BJ (cell line): ENCODE results near the gene CD6. TPM values are rescaled to one million over a fixed set of nuclear protein-coding genes. Genes with fewer than 3 reads are reported as not detected.

Experiments
- CTCF ChIA-PET: fragments of 350-600 bp; formaldehyde crosslinking; extraction: SDS; loops from one replicate; lab custom pipeline; 2021; ENCODE audit warnings: antibody characterized with exemption, inconsistent platforms; lab: Yijun Ruan, JAX
- POLR2A ChIA-PET: fragments of 300-600 bp; sonication (Branson Sonifier 250); formaldehyde crosslinking; extraction: SDS; loops from one replicate; lab custom pipeline; 2021; ENCODE audit warnings: antibody characterized with exemption; lab: Charles Lee
- DNase-seq: peaks from one replicate; pipeline ENCODE4 v3.0.0-alpha.2; 2011; ENCODE audit warnings: low read depth
- H3K27me3 ChIP-seq: 2 replicates; pipeline ENCODE4 v1.6.0; 2011; ENCODE audit warnings: low read length; ENCODE audit not compliant: control insufficient read depth, insufficient read depth
- H3K36me3 ChIP-seq: 2 replicates; pipeline ENCODE4 v1.5.1; 2011; ENCODE audit warnings: low read length; ENCODE audit not compliant: control insufficient read depth, insufficient read depth
- H3K4me3 ChIP-seq: 2 replicates; pipeline ENCODE4 v1.5.1; 2011; ENCODE audit warnings: low read depth, mild to moderate bottlenecking, control low read depth, low read length
- polyA plus RNA-seq: library from polyadenylated mRNA; depleted of rRNA; stranded (reverse); fragments of >200 nt; gene quantifications from 2 replicates; pipeline ENCODE4 v1.2.3, GENCODE V29; 2011
- TF ChIP-seq, protein P1 (sequence below): IDR thresholded peaks from 2 replicates; pipeline ENCODE4 v1.5.1; 2011; ENCODE audit warnings: low read depth, mild to moderate bottlenecking, control low read depth, inconsistent platforms, low read length, moderate library complexity; ENCODE audit not compliant: insufficient read depth

The CD6 gene
- polyA plus RNA-seq, 1 experiment = not detected

- Histone ChIP-seq H3K27me3 (no peaks in the 10 kb centered on the region), H3K36me3 (peaks cover 17% of the 10 kb centered on the region), H3K4me3 (no peak overlapping the region)
- DNase-seq = no peak
- ChIA-PET CTCF (no interaction called here), POLR2A (no interaction called here)
- TF ChIP-seq, protein P1, sequence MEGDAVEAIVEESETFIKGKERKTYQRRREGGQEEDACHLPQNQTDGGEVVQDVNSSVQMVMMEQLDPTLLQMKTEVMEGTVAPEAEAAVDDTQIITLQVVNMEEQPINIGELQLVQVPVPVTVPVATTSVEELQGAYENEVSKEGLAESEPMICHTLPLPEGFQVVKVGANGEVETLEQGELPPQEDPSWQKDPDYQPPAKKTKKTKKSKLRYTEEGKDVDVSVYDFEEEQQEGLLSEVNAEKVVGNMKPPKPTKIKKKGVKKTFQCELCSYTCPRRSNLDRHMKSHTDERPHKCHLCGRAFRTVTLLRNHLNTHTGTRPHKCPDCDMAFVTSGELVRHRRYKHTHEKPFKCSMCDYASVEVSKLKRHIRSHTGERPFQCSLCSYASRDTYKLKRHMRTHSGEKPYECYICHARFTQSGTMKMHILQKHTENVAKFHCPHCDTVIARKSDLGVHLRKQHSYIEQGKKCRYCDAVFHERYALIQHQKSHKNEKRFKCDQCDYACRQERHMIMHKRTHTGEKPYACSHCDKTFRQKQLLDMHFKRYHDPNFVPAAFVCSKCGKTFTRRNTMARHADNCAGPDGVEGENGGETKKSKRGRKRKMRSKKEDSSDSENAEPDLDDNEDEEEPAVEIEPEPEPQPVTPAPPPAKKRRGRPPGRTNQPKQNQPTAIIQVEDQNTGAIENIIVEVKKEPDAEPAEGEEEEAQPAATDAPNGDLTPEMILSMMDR = no peak
Measured at GRCh38 chr11:60931917-60932316, 39.6 kb upstream of the CD6 start.

- no peak for DNase-seq
- ChIA-PET POLR2A (no interaction called here), CTCF (no interaction called here)
- Histone ChIP-seq H3K27me3 (no peaks in the 10 kb centered on the region), H3K4me3 (no peak overlapping the region), H3K36me3 (peaks cover 12% of the 10 kb centered on the region)
- TF ChIP-seq, protein P1 = no peak
Measured at GRCh38 chr11:60932605-60933356, 38.7 kb upstream of the CD6 start.

DNA sequence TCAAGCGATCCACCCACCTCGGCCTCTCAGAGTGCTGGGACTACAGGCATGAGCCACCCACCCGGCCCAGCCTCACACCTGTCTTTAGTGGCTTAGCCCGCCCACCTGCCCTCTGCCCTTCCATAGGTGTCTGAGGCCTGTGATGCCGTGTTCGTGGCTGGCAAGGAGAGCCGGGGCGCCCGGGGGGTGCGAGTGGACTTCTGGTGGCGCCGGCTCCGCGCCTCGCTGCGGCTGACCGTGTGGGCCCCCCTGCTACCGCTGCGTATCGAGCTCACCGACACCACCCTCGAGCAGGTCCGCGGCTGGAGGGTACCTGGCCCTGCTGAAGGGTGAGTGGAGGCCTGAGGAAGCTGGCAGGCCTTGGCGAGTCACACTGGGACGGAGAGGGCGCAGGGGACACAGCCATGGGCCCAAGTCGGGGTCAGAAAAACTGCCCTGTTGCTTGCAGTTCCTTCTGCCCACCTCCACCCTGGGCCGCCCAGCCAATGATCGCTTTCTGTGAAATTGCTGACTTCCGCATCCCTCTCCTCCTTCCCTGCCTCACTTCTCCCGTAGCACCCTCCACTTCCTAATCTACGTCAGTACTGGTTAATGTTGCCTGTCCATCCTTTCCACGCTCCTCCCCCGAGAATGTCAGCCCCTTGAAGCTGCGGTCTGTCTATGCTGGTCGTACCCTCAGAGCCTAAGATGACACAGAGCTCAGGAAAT, 37.9 kb upstream of the CD6 start:
- no peaks in the 10 kb centered on the region for H3K27me3 ChIP-seq
- H3K4me3 ChIP-seq = no peak overlapping the region
- no peak for DNase-seq
- TF ChIP-seq, protein P1 = no peak
- H3K36me3 ChIP-seq = peaks cover 13% of the 10 kb centered on the region
- POLR2A ChIA-PET = no interaction called here
- CTCF ChIA-PET = interaction anchor here (0.9 kb wide), 1 partner anchor 36 kb away, joined by 3 read pairs; no protein-coding TSS in a partner anchor

DNA sequence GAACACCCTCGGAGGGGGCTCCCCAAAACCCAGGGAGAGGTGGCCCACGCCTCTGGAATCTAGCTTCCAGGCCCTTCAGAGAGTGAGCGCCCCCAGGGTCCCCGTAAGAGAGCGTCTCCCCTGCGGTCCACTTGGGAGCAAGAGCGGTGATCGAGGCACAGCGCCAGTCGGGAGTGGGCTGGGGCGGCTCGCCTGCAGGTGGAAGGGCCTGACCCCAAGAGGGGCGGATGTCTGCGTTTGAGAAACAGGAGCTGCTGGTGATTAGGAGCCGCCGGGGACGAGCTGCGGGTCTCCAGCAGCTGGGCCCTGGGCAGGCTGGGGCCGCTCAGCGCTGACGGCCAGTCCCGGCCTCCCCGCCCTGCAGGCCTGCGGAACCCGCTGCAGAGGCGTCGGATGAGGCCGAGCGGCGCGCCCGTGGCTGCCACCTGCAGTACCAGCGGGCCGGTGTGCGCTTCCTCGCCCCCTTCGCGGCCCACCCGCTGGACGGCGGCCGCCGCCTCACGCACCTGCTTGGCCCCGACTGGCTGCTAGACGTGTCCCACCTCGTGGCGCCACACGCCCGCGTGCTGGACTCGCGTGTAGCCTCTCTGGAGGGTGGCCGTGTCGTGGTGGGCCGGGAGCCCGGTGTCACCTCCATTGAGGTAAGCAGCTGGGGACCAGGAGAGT, 37.2 kb upstream of the CD6 start:
- DNase-seq = no peak
- TF ChIP-seq, protein P1 = no peak
- CTCF ChIA-PET = interaction anchor here (0.9 kb wide), 1 partner anchor 35 kb away, joined by 3 read pairs; no protein-coding TSS in a partner anchor

More for the DNA sequence above, 37.2 kb upstream of the CD6 start:
- H3K27me3 ChIP-seq = no peaks in the 10 kb centered on the region
- H3K36me3 ChIP-seq = peaks cover 10% of the 10 kb centered on the region
- POLR2A ChIA-PET = no interaction called here
- no peak overlapping the region for H3K4me3 ChIP-seq
